ENCODE results near the gene ARHGAP32.

DNA sequence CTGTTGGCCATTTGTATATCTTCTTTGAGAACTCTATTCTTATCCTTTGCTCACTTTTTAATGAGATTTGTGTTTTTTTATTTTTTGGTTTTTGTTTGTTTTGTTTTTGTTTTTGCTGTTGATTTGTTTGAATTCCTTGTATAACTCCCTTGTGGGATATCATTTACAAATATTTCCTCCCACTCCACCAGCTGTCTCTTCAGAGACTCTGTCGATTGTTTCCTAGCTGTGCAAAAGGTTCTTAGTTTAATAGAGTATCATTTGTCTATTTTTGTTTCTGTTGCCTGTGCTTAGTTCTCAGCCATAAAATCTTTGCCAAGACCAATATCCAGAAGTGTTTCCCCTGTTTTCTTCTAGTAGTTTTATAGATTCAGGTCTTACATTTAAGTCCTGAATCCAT lies 82.4 kb downstream of the ARHGAP32 start:
- TF ChIP-seq POLR2A (IDR thresholded peaks at IDR 0.05) = no peak
- TF ChIP-seq, protein P1, sequence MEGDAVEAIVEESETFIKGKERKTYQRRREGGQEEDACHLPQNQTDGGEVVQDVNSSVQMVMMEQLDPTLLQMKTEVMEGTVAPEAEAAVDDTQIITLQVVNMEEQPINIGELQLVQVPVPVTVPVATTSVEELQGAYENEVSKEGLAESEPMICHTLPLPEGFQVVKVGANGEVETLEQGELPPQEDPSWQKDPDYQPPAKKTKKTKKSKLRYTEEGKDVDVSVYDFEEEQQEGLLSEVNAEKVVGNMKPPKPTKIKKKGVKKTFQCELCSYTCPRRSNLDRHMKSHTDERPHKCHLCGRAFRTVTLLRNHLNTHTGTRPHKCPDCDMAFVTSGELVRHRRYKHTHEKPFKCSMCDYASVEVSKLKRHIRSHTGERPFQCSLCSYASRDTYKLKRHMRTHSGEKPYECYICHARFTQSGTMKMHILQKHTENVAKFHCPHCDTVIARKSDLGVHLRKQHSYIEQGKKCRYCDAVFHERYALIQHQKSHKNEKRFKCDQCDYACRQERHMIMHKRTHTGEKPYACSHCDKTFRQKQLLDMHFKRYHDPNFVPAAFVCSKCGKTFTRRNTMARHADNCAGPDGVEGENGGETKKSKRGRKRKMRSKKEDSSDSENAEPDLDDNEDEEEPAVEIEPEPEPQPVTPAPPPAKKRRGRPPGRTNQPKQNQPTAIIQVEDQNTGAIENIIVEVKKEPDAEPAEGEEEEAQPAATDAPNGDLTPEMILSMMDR (IDR thresholded peaks at IDR 0.05) = no peak
